NCI-H510A (cell line): Measurements from ENCODE around the gene PIAS2.

Experiments used
- DNase-seq: peaks from one replicate; lab custom pipeline; 2025; lab: John Stamatoyannopoulos, UW

PIAS2 gene

DNA sequence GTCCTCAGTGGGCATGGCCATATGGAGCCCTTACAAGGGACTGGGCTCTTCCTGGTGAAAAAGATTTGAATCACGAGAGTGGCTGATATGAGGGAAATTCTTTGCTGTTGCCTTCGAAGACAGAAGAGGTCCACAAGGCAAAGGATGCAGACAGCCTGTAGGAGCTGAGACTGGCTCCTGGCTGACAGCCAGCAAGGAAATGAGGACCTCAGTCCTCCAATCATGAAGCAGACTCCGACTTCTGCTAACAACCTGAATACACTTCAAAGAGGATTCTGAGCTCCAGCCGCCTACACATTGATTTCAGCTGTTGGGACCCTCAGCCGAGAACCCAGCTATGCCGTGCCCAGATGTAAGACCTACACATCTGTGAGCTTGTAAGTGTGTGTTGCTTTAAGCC lies 157.4 kb downstream of the PIAS2 start:
- no peak for DNase-seq

DNA sequence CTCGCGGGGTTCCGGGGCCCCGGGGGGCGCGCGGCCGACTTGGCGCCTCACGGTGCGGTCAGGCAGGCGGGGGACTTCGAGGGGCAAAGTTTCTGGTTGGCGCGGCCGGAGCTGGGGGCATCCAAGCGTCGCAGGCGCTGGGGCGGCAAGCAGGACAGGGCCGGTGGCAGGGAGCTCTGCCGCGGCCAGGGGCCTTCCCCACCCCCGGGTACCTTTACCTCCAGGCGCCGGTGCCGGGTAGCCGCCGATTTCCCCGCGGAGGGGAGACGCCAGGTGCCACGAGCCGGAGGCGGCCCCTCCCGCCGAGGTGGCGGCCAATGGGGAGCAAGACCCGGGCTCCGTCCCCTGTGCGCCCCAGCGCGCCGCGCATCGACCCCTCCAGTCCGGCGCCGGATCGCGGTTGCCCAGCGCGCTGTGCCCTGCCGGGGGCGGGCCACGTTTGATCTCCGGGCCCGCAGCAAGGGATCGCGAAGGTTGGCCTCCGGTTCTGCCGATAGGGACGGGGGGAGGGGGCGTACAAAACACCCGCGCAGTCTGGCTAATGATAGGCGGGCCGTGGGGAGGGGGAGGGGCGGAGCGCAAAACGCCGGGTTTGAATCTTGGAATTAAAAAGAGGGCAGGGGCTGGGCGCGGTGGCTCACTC lies 160.6 kb downstream of the PIAS2 start, which contains the start of gene ST8SIA5:
Gene ST8SIA5, minus strand, starts transcription at position 495 of the 643 bp plus-strand sequence. CDS start 545 bp downstream, outside the sequence.
- DNase-seq: no peak

DNA sequence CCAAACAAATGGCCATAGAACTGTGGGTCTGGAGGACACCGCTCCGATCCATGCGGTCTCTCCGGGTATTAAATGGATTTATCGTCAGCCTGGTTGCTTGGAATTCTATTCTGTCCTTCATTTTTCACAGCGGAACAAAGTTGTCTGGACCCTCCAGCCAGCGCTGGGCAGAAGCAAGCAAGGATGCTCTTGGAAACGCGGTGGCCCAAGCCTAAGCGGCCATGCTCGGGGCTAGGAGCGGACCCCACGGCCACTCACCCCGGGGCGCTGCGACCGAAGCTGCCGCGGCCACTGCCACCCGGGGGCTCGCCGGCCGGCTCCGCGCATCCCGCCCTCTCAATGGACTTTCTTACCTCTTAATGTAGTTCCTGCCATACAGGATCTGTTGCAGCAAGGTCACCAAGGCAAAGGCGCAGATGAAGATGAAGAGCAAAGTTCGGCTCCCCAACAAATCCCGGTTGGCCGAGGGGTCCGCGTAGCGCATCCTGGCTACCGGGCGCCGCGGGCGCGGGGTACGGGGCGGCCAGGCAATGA lies 161.2 kb downstream of the PIAS2 start:
- no peak for DNase-seq

DNA sequence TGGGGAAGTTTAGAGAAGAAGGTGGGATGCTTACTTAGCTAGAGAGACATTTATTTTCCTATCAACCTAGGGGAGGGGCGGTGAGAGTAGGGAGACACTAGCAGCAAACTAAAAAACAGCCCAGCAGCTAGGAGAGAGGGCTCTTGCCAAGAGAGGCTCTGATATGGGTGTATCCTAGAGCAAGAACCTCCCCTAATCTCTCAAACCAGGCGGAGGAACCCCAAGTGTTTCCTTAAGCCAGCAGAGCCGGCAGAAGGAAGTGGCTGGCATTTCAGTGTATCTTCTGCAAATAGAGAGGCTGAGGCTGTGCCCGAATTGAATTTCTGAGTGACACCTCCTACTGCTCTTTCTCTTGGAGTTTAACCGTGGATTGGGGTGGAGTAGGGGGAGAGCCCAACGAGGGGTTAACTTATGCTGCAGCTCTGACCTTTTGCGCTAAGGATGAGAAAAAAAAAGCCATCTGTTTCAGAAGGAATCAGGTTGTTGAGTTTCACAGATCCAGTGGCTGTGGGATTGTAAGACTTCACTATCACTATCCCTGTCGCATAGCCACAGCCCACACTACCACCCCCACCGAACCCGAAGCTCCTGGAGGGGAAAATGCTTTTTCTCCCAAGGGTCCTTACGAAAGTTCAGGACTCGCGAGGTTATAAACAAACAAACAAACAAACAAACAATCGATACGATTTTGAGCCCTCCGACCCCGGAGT lies 161.8 kb downstream of the PIAS2 start:
- DNase-seq: no peak

- DNase-seq: no peak
Observed at GRCh38 chr18:46754661-46755292, 162.5 kb downstream of the PIAS2 start.

DNA sequence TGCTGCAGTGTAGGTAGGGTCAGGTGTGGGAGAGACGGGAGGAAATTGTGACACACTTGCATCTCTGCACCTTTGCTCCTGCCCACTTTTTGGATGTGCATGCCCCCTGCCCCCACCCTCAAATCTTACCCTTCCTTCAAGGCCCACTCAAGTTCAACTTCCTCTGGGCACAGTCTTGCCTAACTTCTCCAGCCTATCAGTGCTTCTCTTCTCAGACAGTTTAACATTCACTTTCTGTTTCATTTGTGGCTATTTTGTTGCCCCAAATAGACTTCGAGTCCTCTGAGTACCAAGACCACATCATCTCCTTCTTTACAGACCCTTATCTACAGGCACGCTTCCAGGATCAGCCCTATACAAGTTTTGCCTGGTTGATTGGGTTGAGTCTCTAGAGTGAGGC lies 163.1 kb downstream of the PIAS2 start:
- no peak for DNase-seq
